ENCODE measurements around the gene CD247. TPM values are rescaled to one million over a fixed set of nuclear protein-coding genes. Genes with fewer than 3 reads are reported as not detected.

CD247 gene
- total and polyA plus RNA-seq, 2 of the 4 experiments (the other 2 are of a cell fraction) = not detected

DNA sequence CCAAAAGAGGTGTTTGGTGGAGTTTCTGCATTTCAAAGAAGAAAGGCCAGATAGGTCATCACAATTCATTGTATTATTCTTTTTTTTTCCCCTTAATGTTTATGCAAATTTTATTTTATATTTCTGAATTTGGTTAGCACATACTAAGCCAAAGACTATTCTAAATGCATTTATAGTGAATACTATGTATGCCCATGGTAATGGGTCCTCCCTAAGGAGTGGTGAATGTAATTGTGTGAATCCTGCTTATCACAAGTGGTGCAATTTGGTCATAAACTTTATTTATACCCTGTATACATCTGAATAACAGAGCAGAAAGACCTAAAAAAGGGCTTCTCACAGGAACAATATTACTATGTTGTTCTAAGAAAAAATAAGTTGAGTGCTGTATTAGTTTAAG is 99.1 kb downstream of the CD247 start:
- Histone ChIP-seq H4K8ac (ENCODE audit: low read depth in 2 of 2, low read length in 2 of 2) (no peak overlapping the region), H4K20me1 (ENCODE audit: insufficient read depth, low read length) (no peaks in the 10 kb centered on the region), H2AK9ac (replicated peaks; ENCODE audit: low read depth, low read length, poor library complexity) (no peak overlapping the region), H2BK20ac (ENCODE audit: low read depth, low read length) (no peak overlapping the region), H2BK15ac (ENCODE audit: low read depth, low read length) (no peak overlapping the region), H3K4me1 (ENCODE audit: control insufficient read depth, insufficient read depth, low read length) (no peaks in the 10 kb centered on the region), H3K23ac (ENCODE audit: low read depth, low read length) (no peak overlapping the region), H3K36me3 (ENCODE audit: control insufficient read depth, insufficient read depth, low read length) (peaks cover 6% of the 10 kb centered on the region), H4K5ac (ENCODE audit: low read depth, low read length) (no peak overlapping the region), H3K79me1 (ENCODE audit: low read depth in 1 of 2, low read length in 2 of 2) (no peaks in the 10 kb centered on the region), H3K27ac (ENCODE audit: insufficient read depth, low read length) (no peak overlapping the region), H3K14ac (replicated peaks; ENCODE audit: low read depth, low read length) (no peak overlapping the region), H3K9me3 (ENCODE audit: control insufficient read depth, insufficient read depth, low read length) (no peaks in the 10 kb centered on the region), H3K9ac (ENCODE audit: low read depth, low read length) (no peak overlapping the region), H3K4me2 (ENCODE audit: low read depth, low read length) (no peak overlapping the region), H2AK5ac (ENCODE audit: low read depth, low read length) (no peak overlapping the region), H3K9me1 (ENCODE audit: insufficient read depth, low read length) (no peaks in the 10 kb centered on the region), H3K4me3 (ENCODE audit: insufficient read depth, low read depth, low read length) (no peak overlapping the region), H3K56ac (ENCODE audit: extremely low read depth, insufficient read depth, low read length) (no peak overlapping the region), H2AFZ (replicated peaks; ENCODE audit: low read length, poor library complexity) (no peak overlapping the region), H3K4ac (ENCODE audit: low read depth, low read length) (no peak overlapping the region), H4K91ac (ENCODE audit: insufficient read depth, low read depth, low read length) (no peak overlapping the region), H3K27me3 (ENCODE audit: control insufficient read depth, insufficient read depth, low read length) (no peaks in the 10 kb centered on the region), H3K18ac (ENCODE audit: low read depth, low read length) (no peak overlapping the region), H2BK120ac (ENCODE audit: low read depth, low read length) (no peak overlapping the region), H2BK5ac (ENCODE audit: low read depth, low read length, poor library complexity, severe bottlenecking) (no peak overlapping the region)
- BruUV-seq (replicated peaks) = no TSS peak
- CTCF ChIA-PET = no interaction called here
- TF ChIP-seq NFE2L2 (IDR thresholded peaks at IDR 0.05; ENCODE audit: low read depth, low read length) = no peak
- no peak for TF ChIP-seq POLR2A (IDR thresholded peaks at IDR 0.05; ENCODE audit: low read depth, low read length)
- no peak for TF ChIP-seq CTCF (conservative IDR thresholded peaks at IDR 0.05; ENCODE audit: low read depth, low read length)
- TF ChIP-seq RAD21 (IDR thresholded peaks at IDR 0.05; ENCODE audit: low read length) = no peak
- TF ChIP-seq MAFK (IDR thresholded peaks at IDR 0.05; ENCODE audit: low read depth, low read length) = no peak
- TF ChIP-seq RCOR1 (IDR thresholded peaks at IDR 0.05; ENCODE audit: insufficient replicate concordance, low read length) = no peak
- no peak for TF ChIP-seq SMC3 (IDR thresholded peaks at IDR 0.05; ENCODE audit: low read depth, low read length)
- no peak for TF ChIP-seq MXI1 (IDR thresholded peaks at IDR 0.05; ENCODE audit: borderline replicate concordance, low read depth, low read length)
- TF ChIP-seq USF2 (IDR thresholded peaks at IDR 0.05; ENCODE audit: low read depth, low read length) = no peak
- TF ChIP-seq, protein P1, sequence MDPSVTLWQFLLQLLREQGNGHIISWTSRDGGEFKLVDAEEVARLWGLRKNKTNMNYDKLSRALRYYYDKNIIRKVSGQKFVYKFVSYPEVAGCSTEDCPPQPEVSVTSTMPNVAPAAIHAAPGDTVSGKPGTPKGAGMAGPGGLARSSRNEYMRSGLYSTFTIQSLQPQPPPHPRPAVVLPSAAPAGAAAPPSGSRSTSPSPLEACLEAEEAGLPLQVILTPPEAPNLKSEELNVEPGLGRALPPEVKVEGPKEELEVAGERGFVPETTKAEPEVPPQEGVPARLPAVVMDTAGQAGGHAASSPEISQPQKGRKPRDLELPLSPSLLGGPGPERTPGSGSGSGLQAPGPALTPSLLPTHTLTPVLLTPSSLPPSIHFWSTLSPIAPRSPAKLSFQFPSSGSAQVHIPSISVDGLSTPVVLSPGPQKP (IDR thresholded peaks at IDR 0.05; ENCODE audit: borderline replicate concordance, low read depth, low read length) = no peak
- no peak for TF ChIP-seq MAZ (IDR thresholded peaks at IDR 0.05; ENCODE audit: borderline replicate concordance, low read depth, low read length)
- in situ Hi-C loops (cut with MboI; ENCODE audit: low sequenced_read_pairs) = no loop called here
- POLR2A ChIA-PET (ENCODE audit: unreplicated experiment) = no interaction called here
- dilution Hi-C loops (cut with HindIII; ENCODE audit: low sequenced_read_pairs, unreplicated experiment) = no loop called here
- intact Hi-C loops (cut with micrococcal nuclease) = no loop called here
- DNase-seq (no peak), ATAC-seq (ENCODE audit: low read depth) (no peak)
